NCI-H774 (cell line): ENCODE measurements around the gene CSTF1.

Source experiments
- DNase-seq: peaks from one replicate; lab custom pipeline; 2025; lab: John Stamatoyannopoulos, UW

The CSTF1 gene

DNA sequence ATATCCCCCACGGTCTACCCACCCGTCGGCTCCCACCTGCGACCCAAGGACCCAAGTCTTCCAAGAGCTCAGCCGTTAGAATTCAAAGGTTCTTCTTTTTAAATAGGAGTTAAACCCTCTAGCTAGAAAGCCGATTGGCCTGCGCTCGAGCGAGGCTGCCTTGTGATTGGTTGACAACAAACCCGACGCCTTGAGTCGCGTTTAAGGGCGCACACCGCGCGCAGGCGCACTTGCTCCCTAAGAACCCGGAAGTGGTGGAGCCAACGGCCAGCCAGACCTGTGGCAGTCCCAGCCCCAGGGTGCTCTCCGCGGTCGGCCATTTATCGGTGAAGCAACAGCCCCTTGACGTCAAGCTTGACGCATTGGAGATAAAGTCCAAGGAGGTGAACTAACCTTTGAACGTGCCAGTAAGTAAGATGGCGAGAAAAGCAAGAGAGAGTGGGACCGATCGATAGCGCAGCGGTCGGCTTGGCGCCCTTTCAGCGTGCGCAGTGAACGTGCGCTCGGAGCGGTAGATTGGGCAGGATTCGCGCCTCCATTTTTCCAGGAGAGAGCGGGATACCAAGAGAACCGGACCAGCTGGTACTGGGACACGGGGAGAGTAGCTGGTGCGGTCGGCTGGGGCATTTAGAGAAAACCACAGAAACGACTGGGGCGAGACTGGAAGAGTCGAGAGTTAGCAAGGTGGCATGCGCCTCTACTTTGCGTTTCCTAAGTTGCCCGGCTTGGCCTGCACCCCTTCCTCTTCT, at the start of gene CSTF1, which contains the start of gene AURKA:
TSS of gene CSTF1 (plus strand) at position 514 of the 749 bp plus-strand sequence. CDS start 2,908 bp downstream, outside the sequence.
TSS of gene AURKA (minus strand) at position 84 of the 749 bp plus-strand sequence. CDS start 4,018 bp downstream, outside the sequence.
- DNase-seq = peak; percentile 98

DNA sequence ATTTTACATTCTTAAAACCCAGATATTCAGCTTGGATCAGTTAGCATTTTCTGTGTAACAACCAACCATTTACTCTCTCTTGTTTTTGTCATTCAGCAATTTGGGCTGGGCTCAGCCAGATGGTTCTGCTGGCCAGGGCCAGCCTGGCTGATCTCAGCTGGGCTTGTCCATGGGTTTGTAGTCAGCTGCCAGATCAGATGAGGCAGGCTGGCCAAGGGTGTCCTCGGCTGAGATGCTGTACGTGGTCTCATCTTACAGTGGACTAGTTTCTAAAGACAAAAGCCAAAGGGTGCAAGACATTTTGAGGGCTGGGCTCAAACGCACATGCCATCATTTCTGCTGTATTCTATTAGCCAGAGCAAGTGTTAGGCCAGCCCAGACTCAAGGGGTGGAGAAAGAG, 49.7 kb upstream of the CSTF1 start:
- no peak for DNase-seq

DNA sequence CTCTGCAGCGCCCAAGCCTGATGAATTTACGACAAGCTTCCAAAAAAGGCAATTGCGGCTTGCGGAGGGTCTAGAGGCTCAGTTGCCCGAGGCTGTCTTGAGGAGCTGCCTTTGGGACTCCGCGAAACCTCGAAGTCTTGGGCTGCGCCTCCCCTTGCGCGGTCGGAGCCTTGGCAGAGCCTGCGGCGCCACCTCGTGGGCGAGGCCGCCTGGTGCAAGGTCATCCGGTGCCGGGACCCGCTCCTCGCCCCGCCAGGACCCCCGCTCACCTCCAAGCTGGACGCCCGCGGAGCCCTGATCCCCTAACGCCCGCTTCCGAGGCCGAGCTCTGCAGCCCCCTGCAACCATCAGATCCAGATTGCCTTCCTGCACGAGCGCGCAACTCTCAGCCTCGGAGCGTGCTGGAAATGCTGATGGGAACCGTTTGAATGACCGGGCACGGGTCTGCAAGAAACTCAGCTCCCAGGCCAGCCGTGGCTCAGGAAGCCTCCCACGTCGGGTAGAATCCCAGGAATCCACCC, 48.5 kb upstream of the CSTF1 start:
- DNase-seq = no peak

- DNase-seq = no peak
Observed at GRCh38 chr20:56345911-56346310, 46.5 kb upstream of the CSTF1 start.

- DNase-seq = no peak
Observed at GRCh38 chr20:56347628-56348304, 44.7 kb upstream of the CSTF1 start.

DNA sequence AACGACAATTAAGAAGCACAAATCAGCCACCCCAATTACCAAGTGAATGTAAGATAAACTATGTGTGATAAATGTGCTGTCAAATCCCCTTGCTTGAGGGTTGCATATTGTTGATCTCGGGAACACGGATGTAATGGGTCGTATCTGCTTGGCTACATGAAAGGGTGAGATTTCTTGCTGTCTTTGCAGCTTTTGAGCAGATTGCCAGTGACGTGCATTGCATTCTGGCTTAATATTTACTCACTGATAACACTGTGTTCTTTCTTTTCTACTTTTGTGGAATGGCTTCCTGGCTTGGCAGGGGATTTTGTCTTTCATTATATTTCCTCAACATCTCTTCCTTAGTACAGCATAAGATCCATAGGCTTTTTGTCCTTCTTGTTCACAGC, 44.1 kb upstream of the CSTF1 start:
- DNase-seq = no peak

- no peak for DNase-seq
Observed at GRCh38 chr20:56348746-56349145, 43.7 kb upstream of the CSTF1 start.

DNA sequence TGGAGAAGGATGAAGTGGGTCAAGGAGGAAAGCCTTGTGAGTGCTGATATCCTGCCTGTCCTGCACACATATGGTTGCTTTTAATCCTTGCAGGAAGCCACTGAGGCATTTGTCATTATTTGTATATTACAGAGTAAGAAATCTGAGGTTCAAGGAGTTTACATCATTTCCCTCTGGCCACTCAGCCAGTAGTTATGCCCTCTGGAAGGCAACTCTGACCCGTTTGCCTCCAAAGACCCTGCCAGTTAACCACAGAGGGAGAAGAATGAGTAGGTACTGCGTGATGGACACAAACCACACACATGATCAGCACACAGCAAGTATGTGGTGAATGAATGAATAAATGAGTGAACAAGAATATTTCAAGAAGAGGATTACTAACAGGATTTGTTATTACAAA, 41.6 kb upstream of the CSTF1 start:
- no peak for DNase-seq

DNA sequence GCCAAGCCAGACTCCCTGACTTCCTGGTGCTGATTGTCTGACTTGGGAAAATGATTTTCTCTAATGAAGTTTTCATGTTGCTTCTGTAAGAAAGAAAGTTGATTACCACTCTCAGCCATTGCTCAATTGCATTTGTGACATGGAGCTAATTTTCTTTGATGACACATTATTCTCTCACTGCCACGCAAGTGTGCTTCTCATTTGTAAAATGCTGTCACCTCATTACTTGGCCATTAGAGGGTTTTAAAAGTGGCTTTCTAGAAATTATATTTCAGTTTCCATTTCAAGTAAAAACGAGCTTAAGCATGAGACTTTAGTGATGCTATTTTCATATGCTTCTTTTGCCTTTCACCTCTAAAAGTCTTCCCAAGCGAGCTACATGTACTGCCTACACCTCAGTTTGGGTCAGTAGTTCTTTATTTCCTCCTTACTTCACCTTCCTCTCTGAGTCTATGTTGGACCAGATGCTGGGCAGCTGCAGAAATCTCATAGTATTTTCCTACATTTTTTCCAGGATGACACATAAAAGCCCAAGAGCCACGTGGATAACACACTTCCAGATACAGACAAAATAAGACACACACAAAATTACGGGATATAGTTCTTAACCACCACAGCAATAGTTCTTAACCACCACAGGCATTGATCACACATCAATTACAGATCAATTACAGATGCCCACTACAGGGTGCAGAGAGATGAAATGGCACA, 39.9 kb upstream of the CSTF1 start:
- DNase-seq = no peak

GRCh38 chr20:56353356-56353755, 39.1 kb upstream of the CSTF1 start:
- no peak for DNase-seq

DNA sequence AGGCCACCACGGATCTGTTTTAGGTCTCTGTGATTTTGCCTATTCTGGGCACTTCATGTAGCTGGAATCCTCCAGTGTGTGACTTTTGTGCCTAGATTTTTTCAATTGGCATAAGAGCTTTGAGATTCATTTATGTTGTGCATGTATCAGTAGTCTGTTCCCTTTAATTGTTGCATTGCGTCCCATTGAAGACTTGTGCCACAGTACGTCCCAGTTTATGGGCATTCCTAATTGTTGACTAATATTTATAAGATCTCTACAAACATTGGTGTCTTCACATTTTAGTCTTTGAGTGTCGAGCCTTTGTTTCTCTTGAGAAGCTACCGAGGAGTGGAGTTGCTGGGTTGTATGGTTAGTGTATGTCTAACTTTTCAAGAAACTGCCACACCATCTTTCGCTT, 34.4 kb upstream of the CSTF1 start:
- DNase-seq = no peak

- DNase-seq = peak; percentile 88
Observed at GRCh38 chr20:56358600-56359211, 33.7 kb upstream of the CSTF1 start, which contains the start of gene FAM210B. FAM210B (plus strand) TSS chr20:56358974; CDS start chr20:56359006, 32 bp downstream.

DNA sequence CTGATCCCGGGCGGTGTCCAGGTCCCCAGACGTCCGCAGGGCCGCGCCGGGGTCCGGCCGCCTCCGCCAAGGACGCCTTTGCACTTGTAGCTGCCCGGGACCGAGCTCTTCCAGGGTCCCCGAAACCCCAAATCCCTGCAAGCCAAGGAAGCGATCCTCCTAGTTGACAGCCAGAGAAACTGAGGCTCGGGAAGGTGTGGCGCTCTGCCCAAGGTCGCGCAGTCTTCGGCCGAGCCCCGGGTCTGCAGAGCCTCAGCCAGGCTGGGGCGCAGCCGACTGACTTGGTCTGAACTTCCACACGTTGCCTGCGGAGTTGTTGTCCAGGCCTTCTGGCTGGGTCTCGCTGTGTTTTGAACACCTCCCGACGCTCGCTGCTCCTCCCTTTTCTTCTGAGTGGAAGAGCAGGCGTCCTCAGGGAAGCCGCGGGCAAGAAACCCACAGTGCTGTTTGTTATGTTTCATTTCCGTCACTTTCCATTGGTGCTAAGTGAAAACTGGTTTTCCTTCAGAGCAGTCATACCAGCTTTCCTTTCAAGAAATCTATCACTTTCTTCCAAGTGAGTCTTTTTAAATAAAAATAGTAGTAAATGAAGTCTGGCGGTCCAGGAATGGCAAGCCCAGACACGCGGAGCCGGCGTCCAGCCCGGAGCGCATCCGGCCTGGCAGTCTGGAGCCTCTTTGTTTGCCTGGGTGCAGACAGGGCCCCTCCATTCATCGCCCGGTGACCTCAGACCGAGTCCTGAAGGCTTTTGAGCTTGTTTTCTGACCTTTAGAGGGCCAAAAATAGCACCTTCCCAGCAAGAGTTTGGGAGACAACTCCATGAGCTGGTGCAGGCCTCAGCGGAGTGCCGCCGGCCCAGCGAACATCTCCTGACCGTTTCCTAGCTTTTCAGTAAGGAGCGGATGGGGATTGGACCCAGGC, 33.0 kb upstream of the CSTF1 start:
- no peak for DNase-seq

DNA sequence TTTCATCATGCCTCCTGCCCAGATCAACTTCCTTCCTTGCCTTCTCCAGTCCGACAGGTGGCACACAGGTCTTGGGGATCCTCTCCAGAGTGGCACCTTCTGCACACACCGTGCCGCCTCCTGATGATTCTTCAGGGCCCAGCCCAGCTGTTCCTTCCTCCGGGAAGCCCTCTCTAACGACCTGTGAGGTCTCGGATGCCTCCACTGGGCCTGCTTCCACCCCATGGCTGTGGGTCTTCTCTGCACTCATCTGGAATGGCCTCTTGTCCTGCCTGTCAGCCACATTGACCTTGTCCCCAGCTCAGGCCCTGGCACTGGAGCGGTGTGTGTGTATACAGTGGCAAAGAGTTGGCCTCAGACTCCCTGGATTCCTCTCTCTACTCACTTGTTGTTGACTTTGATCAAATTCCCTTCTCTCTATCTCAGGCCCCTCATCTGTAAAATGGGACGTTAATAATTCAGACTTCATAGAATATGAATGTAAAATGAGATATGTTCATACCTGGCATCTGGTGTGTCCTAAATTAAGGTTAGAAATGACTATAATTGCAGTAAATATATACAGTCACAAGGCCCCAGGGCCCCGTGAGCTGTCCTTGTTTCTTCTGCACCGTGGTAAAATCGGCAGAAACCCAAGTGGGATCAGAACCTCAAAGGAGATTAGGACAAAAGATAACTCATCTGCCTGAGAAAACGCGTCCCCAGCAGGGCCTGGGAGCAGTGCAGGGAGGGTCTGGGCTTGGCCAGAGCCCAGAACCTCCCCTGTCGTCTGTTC, 32.1 kb upstream of the CSTF1 start:
- DNase-seq = no peak

DNA sequence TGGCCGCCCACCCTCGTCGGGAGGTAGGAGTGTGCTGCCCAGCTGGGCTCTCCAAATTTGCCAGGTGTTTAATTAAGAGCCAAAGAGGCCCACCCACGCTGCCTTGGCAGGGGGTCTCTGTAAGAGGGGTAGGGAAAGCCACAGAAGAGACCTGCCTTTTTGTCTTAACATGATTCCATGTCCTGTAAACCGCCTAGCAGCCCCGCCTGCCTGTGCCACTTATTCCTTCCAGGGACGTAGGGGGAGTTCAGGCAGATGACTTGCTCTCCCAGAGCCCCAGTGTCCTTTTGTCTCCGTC, 31.6 kb upstream of the CSTF1 start:
- DNase-seq = no peak

DNA sequence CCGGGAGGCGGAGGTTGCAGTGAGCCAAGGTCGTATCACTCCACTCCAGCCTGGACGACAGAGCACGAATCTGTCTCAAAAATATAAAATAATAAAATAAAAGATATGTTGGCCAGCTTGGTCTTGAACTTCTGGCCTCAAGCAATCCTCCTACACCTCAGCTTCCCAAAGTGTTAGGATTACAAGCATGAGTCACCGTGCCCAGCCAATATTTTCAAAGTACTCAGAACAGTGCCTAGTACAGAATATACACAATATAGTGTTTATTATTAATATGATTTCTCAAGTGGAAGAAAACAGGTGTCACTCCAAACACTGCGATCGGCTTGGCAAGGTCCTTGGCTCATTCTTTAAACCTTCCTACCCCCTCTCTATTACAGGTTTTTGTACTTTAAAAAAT, 30.5 kb upstream of the CSTF1 start:
- DNase-seq = no peak

DNA sequence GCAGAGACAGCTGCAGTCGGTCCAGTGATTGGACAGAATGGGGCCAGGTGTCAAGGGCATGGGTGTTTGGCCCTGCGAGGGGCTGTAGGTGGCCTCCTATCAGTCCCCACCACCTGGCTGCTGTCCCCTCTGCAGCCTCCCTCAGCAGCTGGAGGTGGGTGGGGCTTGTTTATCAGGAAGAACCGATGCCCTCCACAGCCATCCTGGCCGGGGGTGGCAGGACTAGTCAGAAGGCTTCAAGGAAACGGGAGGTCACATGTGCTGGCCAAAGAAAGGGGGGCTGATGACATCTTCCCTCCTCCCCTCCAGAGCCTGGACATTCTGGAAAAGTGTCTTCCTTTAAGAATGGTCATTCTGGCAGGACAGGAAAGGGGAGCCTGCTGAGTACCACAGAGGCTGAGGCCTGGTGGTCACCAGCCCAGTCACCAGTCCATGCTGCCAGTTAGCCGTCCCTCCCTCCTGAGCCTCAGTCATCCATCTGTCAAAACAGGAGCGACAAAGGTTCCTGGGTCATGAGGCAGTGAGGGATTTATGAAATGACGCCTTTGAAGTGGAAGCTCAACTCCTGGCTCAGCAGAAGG, 29.5 kb upstream of the CSTF1 start:
- DNase-seq = no peak

- DNase-seq = no peak
Observed at GRCh38 chr20:56363491-56363890, 29.0 kb upstream of the CSTF1 start.

- no peak for DNase-seq
Observed at GRCh38 chr20:56368351-56369134, 23.9 kb upstream of the CSTF1 start.
